SK-N-SH treated with all-trans-retinoic acid at 6 μM for 48 hours (cell line): ENCODE results near the gene DHRS3.

Experiments
- CREB5 ChIP-seq: fragments of 250-450 bp; sonication (Bioruptor Pico); IDR thresholded peaks from 2 replicates; pipeline ENCODE4 v1.5.1; 2020; ENCODE audit warnings: low read depth, mild to moderate bottlenecking, moderate library complexity
- PATZ1 ChIP-seq: fragments of 250-450 bp; sonication (Bioruptor Pico); IDR thresholded peaks from 2 replicates; pipeline ENCODE4 v1.8.0; 2020; ENCODE audit warnings: mild to moderate bottlenecking, moderate library complexity, borderline replicate concordance
- RARB ChIP-seq: fragments of 250-450 bp; sonication (Bioruptor Pico); IDR thresholded peaks from 2 replicates; pipeline ENCODE4 v1.8.0; 2021; ENCODE audit warnings: mild to moderate bottlenecking, moderate library complexity
- TOX ChIP-seq: fragments of 250-450 bp; sonication (Bioruptor Pico); IDR thresholded peaks from 2 replicates; pipeline ENCODE4 v1.8.0; 2021; ENCODE audit warnings: mild to moderate bottlenecking, moderate library complexity, borderline replicate concordance
- ZC3H10 ChIP-seq: fragments of 250-450 bp; sonication (Bioruptor Pico); IDR thresholded peaks from 2 replicates; pipeline ENCODE4 v1.5.1; 2021; ENCODE audit warnings: mild to moderate bottlenecking, moderate library complexity
- ZFP30 ChIP-seq: fragments of 450-650 bp; formaldehyde crosslinking; IDR thresholded peaks from 2 replicates; pipeline ENCODE4 v1.5.0; 2022; ENCODE audit warnings: mild to moderate bottlenecking, moderate library complexity

- TF ChIP-seq RARB = no peak
- TF ChIP-seq ZC3H10 (CRISPR knock-in tag) = no peak
- no peak for TF ChIP-seq CREB5 (CRISPR knock-in tag)
- no peak for TF ChIP-seq TOX (CRISPR knock-in tag)
- no peak for TF ChIP-seq PATZ1 (CRISPR knock-in tag)
- TF ChIP-seq ZFP30 (CRISPR knock-in tag) = no peak
These were observed 93.7 kb downstream of the DHRS3 start for GRCh38 chr1:12524266-12524665.
